ENCODE results near the gene ZMIZ1. TPM values are rescaled to one million over a fixed set of nuclear protein-coding genes. Genes with fewer than 3 reads are reported as not detected.

Gene ZMIZ1
- polyA plus RNA-seq, 1 donor from 2014 or later: 26.8 TPM

GRCh38 chr10:79129361-79129997, 60.7 kb downstream of the ZMIZ1 start:
- Histone ChIP-seq H3F3A (ENCODE audit: insufficient read depth, low read length, poor library complexity, severe bottlenecking) (no peaks in the 10 kb centered on the region), H3K9ac (ENCODE audit: low read length) (no peak overlapping the region), H3K27me3 (ENCODE audit: insufficient read depth, low read depth, low read length) (no peaks in the 10 kb centered on the region), H3K36me3 (ENCODE audit: insufficient read depth, low read length) (peaks cover 3% of the 10 kb centered on the region), H3K4me2 (ENCODE audit: low read length) (no peak overlapping the region), H3K9me3 (ENCODE audit: low read length) (no peaks in the 10 kb centered on the region), H4K20me1 (ENCODE audit: insufficient read depth) (no peaks in the 10 kb centered on the region), H2AFZ (ENCODE audit: low read depth, low read length) (no peak overlapping the region), H3K9me2 (ENCODE audit: insufficient read depth, low read length) (no peaks in the 10 kb centered on the region), H3K27ac (ENCODE audit: low read length) (no peak overlapping the region), H3K79me2 (replicated peaks; ENCODE audit: insufficient read depth, low read length) (peaks cover 26% of the 10 kb centered on the region), H3K4me3 (ENCODE audit: low read length) (no peak overlapping the region)
- TF ChIP-seq EZH2 (IDR thresholded peaks at IDR 0.05; ENCODE audit: borderline replicate concordance, insufficient read depth, low read length, poor library complexity, severe bottlenecking) (no peak), CTCF (IDR thresholded peaks at IDR 0.05; ENCODE audit: poor library complexity, severe bottlenecking) (no peak), REST (IDR thresholded peaks at IDR 0.05; ENCODE audit: borderline replicate concordance) (no peak), SMC3 (conservative IDR thresholded peaks at IDR 0.05; ENCODE audit: poor library complexity) (no peak), EP300 (conservative IDR thresholded peaks at IDR 0.05; ENCODE audit: poor library complexity, severe bottlenecking) (no peak), TAF1 (IDR thresholded peaks at IDR 0.05; ENCODE audit: low read depth) (no peak)

- peaks cover 28% of the 10 kb centered on the region for H3K79me2 ChIP-seq (replicated peaks; ENCODE audit: insufficient read depth, low read length)
- H3K4me3 ChIP-seq (ENCODE audit: low read length): no peak overlapping the region
- no peaks in the 10 kb centered on the region for H3K27me3 ChIP-seq (ENCODE audit: insufficient read depth, low read depth, low read length)
- no peaks in the 10 kb centered on the region for H3K9me2 ChIP-seq (ENCODE audit: insufficient read depth, low read length)
- no peak overlapping the region for H3K27ac ChIP-seq (ENCODE audit: low read length)
- H2AFZ ChIP-seq (ENCODE audit: low read depth, low read length): no peak overlapping the region
- TF ChIP-seq TAF1 (IDR thresholded peaks at IDR 0.05; ENCODE audit: low read depth) (no peak), EZH2 (IDR thresholded peaks at IDR 0.05; ENCODE audit: borderline replicate concordance, insufficient read depth, low read length, poor library complexity, severe bottlenecking) (no peak), SMC3 (conservative IDR thresholded peaks at IDR 0.05; ENCODE audit: poor library complexity) (no peak), POLR2AphosphoS5 (IDR thresholded peaks at IDR 0.05) (no peak), REST (IDR thresholded peaks at IDR 0.05; ENCODE audit: borderline replicate concordance) (no peak), RAD21 (conservative IDR thresholded peaks at IDR 0.05) (no peak), MXI1 (conservative IDR thresholded peaks at IDR 0.05; ENCODE audit: poor library complexity, severe bottlenecking) (no peak), EP300 (conservative IDR thresholded peaks at IDR 0.05; ENCODE audit: poor library complexity, severe bottlenecking) (no peak), CTCF (IDR thresholded peaks at IDR 0.05; ENCODE audit: poor library complexity, severe bottlenecking) (no peak)
- H4K20me1 ChIP-seq (ENCODE audit: insufficient read depth): no peaks in the 10 kb centered on the region
- H3K36me3 ChIP-seq (ENCODE audit: insufficient read depth, low read length): peaks cover 3% of the 10 kb centered on the region
- no peaks in the 10 kb centered on the region for H3K9me3 ChIP-seq (ENCODE audit: low read length)
- H3F3A ChIP-seq (ENCODE audit: insufficient read depth, low read length, poor library complexity, severe bottlenecking): no peaks in the 10 kb centered on the region
- H3K4me2 ChIP-seq (ENCODE audit: low read length): no peak overlapping the region
- no peak overlapping the region for H3K9ac ChIP-seq (ENCODE audit: low read length)
Measured at GRCh38 chr10:79130255-79130654, 61.5 kb downstream of the ZMIZ1 start.
